GM19035 (cell line): Measurements from ENCODE around the gene PODXL2.
"Not testable (repeated sequence)": the region's sequence is repeated elsewhere in the genome, so short reads cannot be mapped to it uniquely, and the experiment has no call there.

Experiments used
- ATAC-seq: cut with Tn5 transposase; IDR thresholded peaks from one replicate; pipeline ENCODE4 v1.9.1; 2021; ENCODE audit not compliant: unreplicated experiment

The PODXL2 gene

GRCh38 chr3:127654993-127655392 lies 26.0 kb downstream of the PODXL2 start:
- not testable (repeated sequence) for ATAC-seq

- ATAC-seq: no peak
These were observed 26.7 kb downstream of the PODXL2 start for GRCh38 chr3:127655641-127656040.

- no peak for ATAC-seq
These were observed 27.9 kb downstream of the PODXL2 start for GRCh38 chr3:127656906-127657305.

DNA sequence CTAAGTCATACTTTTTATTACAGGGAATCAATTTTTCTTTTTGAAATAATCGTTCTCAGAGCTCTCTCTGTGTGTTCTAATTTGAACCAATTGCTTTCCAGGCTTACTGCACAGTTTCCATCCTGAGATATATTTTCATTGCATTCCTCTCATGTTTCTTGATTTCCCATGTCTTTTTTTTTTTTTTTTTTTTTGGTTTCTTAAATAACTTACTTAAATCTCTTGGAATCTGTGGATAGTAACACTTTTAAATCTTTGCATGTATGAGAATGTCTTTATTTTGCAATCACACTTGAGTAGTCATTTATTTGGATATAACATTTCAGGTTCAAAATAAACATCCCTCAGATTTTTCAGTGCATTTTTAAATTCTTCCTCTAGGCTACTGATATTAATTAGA lies 29.2 kb downstream of the PODXL2 start:
- ATAC-seq: no peak

- ATAC-seq: no peak
These were observed 31.8 kb downstream of the PODXL2 start for GRCh38 chr3:127660621-127661251.

DNA sequence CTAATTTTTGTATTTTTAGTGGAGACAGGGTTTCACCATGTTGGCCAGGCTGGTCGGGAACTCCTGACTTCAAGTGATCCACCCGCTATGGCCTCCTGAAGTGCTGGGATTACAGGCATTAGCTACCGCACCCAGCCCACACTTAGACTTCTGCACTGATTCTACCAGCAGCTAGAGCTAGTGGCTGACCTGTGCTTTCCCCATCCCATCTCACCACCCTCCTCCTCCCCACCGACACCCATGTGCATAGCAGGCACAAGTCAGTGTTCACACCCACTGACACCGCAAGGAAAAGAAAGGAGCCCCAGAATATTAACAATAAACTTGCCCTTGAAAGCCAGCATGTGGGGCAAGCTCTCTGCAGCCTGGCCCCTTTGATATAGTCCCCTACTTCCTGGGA lies 32.6 kb downstream of the PODXL2 start:
- ATAC-seq: no peak

GRCh38 chr3:127662001-127662469 lies 33.0 kb downstream of the PODXL2 start:
- ATAC-seq: no peak

- no peak for ATAC-seq
These were observed 34.2 kb downstream of the PODXL2 start for GRCh38 chr3:127663151-127663550.

- no peak for ATAC-seq
These were observed 36.2 kb downstream of the PODXL2 start for GRCh38 chr3:127665165-127665564.

- ATAC-seq: no peak
These were observed 36.6 kb downstream of the PODXL2 start for GRCh38 chr3:127665586-127665985.

DNA sequence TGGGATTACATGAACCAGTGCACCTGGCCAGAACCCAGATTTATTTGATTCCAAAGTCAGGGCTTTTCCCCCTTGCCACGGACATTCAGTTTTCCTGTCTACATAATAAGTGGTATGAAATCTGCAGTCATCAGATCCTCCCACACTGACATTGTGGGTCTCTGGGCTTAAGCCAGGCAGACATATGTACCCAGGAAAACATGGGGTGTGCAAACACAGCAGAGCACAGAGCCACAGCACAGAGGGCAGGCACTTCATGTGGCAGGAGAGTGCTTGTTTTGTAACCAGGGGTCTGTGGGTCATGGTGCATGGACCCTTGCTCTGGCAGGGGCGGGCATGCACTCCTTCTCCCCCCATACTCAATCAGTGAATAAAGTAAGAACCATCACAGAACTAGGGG lies 37.7 kb downstream of the PODXL2 start:
- ATAC-seq: no peak

DNA sequence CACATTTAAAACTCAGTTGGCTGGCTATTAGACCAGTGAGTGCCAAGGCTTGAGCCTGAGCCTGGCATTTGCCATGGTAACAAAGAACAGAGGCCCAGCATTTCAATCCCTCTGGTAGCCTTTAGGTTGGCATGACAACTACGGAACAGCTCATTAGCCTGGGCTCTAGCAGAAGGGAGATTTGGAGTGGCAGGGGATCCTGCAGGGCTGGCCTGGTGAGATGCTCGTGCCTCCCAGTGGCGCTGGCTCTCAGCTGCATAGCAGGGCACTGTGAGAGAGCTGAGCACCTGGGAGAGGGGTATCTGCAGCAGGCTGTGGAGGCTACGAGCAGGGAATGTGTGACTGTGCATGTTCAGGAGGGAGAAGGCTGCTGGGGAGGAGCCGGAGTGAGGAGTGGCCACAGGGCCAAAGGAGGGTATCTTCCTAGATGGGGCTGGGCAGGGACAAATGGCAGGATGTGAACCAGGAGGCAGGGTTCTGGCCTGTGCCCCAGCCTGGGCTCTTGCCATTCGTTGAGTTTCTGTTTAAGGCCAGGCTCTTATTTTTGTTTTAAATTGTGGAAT lies 38.2 kb downstream of the PODXL2 start:
- ATAC-seq: no peak

DNA sequence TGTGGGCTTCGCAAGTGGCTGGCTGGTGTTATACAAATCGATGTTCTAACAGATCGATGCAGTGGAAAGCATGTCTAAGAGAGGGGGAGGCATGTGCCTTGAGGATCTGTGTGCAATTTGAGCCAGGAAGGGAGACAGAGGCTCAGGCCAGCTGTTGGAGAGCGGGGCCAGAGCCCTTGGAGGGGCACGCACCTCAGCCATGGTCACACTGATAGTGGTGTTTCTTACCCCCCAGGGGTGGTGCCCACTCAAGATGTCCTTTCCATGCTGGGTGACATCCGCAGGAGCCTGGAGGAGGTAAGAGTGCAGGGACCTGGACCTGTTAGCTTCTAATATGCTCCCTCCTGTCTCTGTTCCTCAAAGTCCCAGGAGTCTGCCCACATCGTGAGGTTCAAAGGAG lies 39.9 kb downstream of the PODXL2 start:
- ATAC-seq: no peak

DNA sequence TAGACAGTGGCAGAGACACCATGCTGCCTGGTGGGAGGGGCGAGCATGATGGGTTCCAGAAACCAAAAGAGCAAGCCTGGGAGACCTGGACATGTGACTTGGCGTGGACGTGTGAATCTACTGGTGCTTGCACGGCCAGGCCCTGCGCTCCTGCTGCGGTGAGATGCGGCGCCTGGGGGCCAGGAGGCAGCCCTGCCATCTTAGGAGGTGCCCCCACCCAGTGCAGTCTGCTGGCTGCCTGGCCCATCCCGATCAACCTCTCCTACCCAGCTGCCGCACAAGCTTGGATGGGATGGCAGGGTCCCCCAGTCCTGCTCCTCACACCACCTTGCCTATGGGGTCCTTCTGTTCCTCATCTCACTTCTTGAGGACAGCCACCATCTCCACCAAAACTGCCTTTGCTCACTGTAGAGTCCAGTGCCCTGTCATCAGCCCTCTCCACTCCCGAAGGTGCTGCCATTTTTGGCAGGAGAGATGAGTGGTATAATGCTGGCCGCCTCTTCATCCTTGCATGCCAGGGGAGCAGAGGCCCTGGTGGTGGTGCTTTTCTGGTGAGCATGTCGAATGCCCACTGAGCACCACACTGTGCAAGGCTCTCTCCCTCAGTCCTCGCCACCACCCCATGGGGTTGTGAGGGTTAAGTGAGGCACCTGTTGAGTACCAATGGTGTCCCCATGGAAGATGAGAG lies 40.7 kb downstream of the PODXL2 start:
- no peak for ATAC-seq

- no peak for ATAC-seq
These were observed 41.2 kb downstream of the PODXL2 start for GRCh38 chr3:127670229-127670559.

DNA sequence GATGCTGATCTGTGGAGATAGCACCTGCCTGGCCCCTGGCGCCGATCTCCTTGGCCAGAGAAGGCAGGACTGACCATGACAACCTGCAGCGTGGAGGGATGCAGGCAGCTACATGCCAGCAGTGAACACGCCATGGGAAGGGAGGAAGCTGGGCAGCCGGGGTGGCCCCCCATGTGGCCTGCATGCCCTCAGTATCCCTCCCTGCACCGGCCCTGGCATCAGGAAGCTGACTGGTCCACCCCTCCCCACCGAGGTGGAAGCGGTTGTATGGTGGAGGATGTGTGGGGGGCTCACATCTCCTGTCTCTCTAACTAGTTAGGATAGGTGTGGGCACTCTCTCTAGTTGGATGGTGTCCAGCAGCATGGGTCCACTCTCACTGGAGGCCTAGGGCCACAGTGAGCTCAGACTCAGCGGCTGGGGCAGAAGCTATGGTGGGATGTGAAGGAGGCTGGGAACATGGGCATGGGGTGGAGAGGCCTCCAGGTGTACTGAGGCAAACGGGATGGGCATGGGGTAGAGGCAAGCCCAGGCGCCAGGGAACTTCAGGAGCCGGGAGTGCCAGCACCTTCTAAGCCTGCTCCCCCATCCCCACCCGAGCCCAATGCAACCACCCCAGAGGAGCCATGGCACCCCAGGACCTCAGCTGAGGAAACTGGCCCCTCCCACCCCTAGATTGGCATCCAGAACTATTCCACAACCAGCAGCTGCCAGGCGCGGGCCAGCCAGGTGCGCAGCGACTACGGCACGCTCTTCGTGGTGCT lies 42.0 kb downstream of the PODXL2 start:
- ATAC-seq: no peak

DNA sequence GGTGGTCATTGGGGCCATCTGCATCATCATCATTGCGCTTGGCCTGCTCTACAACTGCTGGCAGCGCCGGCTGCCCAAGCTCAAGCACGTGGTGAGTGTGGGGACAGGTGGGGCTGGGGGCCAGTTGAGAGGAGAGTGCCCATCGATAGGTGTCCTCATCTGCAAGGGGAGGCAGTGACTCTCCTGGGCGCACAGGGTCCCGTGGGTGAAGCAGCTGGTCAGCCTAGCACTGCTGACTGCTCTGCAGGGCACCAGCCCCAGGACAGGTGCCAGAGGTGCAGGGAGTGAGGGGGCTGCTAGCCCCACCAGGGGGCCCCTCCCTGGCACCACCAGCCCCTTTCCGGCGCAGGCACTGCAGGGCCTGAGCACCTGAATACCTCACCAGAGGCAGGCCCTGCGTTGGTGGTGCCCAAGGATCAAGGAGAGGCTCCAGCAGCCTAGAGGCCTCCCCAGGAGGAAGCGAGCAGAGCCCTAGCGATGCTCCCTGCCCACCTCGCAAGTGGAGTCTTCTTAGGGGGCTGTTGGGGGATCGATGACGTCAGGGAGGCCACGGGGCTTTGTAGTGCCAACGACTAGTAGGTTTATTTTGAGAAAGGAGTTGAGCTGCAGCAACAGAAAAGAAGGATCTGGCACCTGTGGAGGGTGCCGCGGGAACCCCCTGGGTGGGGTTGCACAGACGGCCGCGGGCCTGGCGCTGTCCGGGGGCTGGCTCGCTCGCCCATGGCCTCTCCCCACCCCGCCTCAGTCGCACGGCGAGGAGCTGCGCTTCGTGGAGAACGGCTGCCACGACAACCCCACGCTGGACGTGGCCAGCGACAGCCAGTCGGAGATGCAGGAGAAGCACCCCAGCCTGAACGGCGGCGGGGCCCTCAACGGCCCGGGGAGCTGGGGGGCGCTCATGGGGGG lies 42.8 kb downstream of the PODXL2 start:
- ATAC-seq: peak; percentile 11

DNA sequence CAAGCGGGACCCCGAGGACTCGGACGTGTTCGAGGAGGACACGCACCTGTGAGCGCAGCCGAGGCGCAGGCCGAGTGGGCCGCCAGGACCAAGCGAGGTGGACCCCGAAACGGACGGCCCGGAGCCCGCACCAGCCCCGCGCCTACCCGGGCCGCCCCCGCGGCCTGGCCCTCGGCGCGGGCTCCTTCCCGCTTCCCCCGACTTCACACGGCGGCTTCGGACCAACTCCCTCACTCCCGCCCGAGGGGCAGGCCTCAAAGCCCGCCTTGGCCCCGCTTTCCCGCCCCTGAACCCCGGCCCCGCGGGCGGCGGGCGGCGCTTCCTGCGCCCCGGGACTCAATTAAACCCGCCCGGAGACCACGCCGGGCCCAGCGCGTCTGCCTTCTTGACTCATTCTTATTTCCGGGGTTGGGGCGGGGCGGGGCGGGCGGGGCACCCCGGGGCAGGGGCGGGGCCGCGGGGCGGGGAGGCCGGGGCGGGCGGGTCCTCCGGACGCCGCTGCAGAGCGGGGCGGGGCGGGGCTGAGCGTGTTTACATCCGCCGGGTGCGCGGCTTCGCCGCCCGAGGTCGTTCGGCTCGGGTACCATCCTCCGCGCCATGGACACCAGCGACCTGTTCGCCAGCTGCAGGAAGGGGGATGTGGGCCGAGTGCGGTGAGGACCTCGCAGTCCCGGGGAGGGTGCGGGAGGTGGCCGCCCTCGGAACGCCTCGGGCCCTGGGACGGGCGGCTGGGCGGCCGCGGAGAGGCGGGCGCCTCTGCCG lies 43.6 kb downstream of the PODXL2 start, which contains the start of gene ABTB1:
TSS of gene ABTB1 (plus strand) at position 524 of the 762 bp plus-strand sequence. CDS start at position 598, 74 bp downstream.
- peak; percentile 70 for ATAC-seq

GRCh38 chr3:127673191-127674100 lies 44.5 kb downstream of the PODXL2 start:
- peak; percentile 44 for ATAC-seq
